GM21360 (cell line): ENCODE results near the gene ASB8.
"Not testable (repeated sequence)": the region's sequence is repeated elsewhere in the genome, so short reads cannot be mapped to it uniquely, and the experiment has no call there.

Experiments
- ATAC-seq: cut with Tn5 transposase; IDR thresholded peaks from one replicate; pipeline ENCODE4 v1.9.1; 2021; ENCODE audit warnings: mild to moderate bottlenecking, moderate library complexity; ENCODE audit not compliant: unreplicated experiment

Gene ASB8

GRCh38 chr12:48142818-48143674, 14.3 kb downstream of the ASB8 start:
- ATAC-seq: no peak

GRCh38 chr12:48135027-48135426, 22.3 kb downstream of the ASB8 start:
- ATAC-seq: no peak

GRCh38 chr12:48132826-48133225, 24.5 kb downstream of the ASB8 start:
- no peak for ATAC-seq

- no peak for ATAC-seq
These were observed 25.8 kb downstream of the ASB8 start for GRCh38 chr12:48131517-48131916.

- no peak for ATAC-seq
These were observed 27.9 kb downstream of the ASB8 start for GRCh38 chr12:48129376-48129775.

GRCh38 chr12:48128800-48129199, 28.5 kb downstream of the ASB8 start:
- ATAC-seq: no peak

GRCh38 chr12:48126953-48127630, 30.2 kb downstream of the ASB8 start:
- ATAC-seq: no peak

- ATAC-seq: no peak
These were observed 31.3 kb downstream of the ASB8 start for GRCh38 chr12:48125985-48126384.

- not testable (repeated sequence) for ATAC-seq
These were observed 31.8 kb downstream of the ASB8 start for GRCh38 chr12:48125542-48125941.

GRCh38 chr12:48123169-48123568, 34.1 kb downstream of the ASB8 start:
- no peak for ATAC-seq

GRCh38 chr12:48122065-48122834, 35.1 kb downstream of the ASB8 start:
- ATAC-seq: no peak

GRCh38 chr12:48121522-48121921, 35.8 kb downstream of the ASB8 start:
- ATAC-seq: no peak

GRCh38 chr12:48119834-48120195, 37.5 kb downstream of the ASB8 start:
- ATAC-seq: no peak

- ATAC-seq: peak; percentile 98
These were observed 38.1 kb downstream of the ASB8 start, which contains the start of gene PFKM for GRCh38 chr12:48119078-48119833. Gene PFKM, plus strand, starts transcription at chr12:48119364. Its CDS starts 3,411 bp downstream, at chr12:48122775.

GRCh38 chr12:48118284-48118871, 38.9 kb downstream of the ASB8 start:
- ATAC-seq: no peak

GRCh38 chr12:48115957-48116356, 41.4 kb downstream of the ASB8 start:
- no peak for ATAC-seq

GRCh38 chr12:48111312-48111693, 46.0 kb downstream of the ASB8 start:
- not testable (repeated sequence) for ATAC-seq

GRCh38 chr12:48110691-48111311, 46.5 kb downstream of the ASB8 start:
- ATAC-seq: no peak

- ATAC-seq: no peak
These were observed 47.9 kb downstream of the ASB8 start for GRCh38 chr12:48109424-48109823.
